Osteocyte (in vitro differentiated cells): ENCODE measurements around the gene STRN4. TPM values are rescaled to one million over a fixed set of nuclear protein-coding genes. Genes with fewer than 3 reads are reported as not detected.
"Not testable (repeated sequence)": the region's sequence is repeated elsewhere in the genome, so short reads cannot be mapped to it uniquely, and the experiment has no call there.

Experiments used
- DNase-seq: peaks from one replicate; pipeline ENCODE4 v3.0.0; 2021; ENCODE audit warnings: mixed read lengths; ENCODE audit not compliant: unreplicated experiment; ENCODE audit errors: extremely low spot score
- H3K27ac Mint-ChIP-seq: one replicate; pipeline ENCODE4 v1.8.0; 2021; ENCODE audit warnings: mild to moderate bottlenecking, mixed read lengths; ENCODE audit not compliant: unreplicated experiment
- H3K27me3 Mint-ChIP-seq: one replicate; pipeline ENCODE4 v1.8.0; 2021; ENCODE audit warnings: mixed read lengths; ENCODE audit not compliant: unreplicated experiment
- H3K36me3 Mint-ChIP-seq: one replicate; pipeline ENCODE4 v1.8.0; 2021; ENCODE audit warnings: mixed read lengths; ENCODE audit not compliant: unreplicated experiment
- H3K4me1 Mint-ChIP-seq: one replicate; pipeline ENCODE4 v1.8.0; 2021; ENCODE audit warnings: mixed read lengths; ENCODE audit not compliant: unreplicated experiment
- H3K4me3 Mint-ChIP-seq: one replicate; pipeline ENCODE4 v1.8.0; 2021; ENCODE audit warnings: mild to moderate bottlenecking, moderate library complexity, mixed read lengths; ENCODE audit not compliant: unreplicated experiment
- H3K9me3 Mint-ChIP-seq: one replicate; pipeline ENCODE4 v1.8.0; 2021; ENCODE audit warnings: mixed read lengths; ENCODE audit not compliant: unreplicated experiment
- CTCF ChIP-seq: fragments of 200-600 bp; sonication (generic); IDR thresholded peaks from 2 replicates; pipeline ENCODE4 v1.5.0; 2021; ENCODE audit warnings: antibody characterized with exemption, mild to moderate bottlenecking, moderate library complexity
- total RNA-seq: library from RNA; stranded (reverse); gene quantifications from 2 replicates; pipeline ENCODE4 v1.2.1, GENCODE V29; 2021

STRN4 gene
- total RNA-seq, 1 donor from 2014 or later: 93.5 TPM

GRCh38 chr19:46772170-46773017, 26.1 kb upstream of the STRN4 start:
- Mint-ChIP-seq H3K4me1 (peaks cover 8% of the 10 kb centered on the region), H3K9me3 (no peaks in the 10 kb centered on the region), H3K36me3 (peaks cover 25% of the 10 kb centered on the region), H3K27ac (peak overlapping the region; percentile 41), H3K27me3 (no peaks in the 10 kb centered on the region), H3K4me3 (no peak overlapping the region)
- TF ChIP-seq CTCF: no peak
- no peak for DNase-seq

GRCh38 chr19:46768746-46769145, 22.5 kb upstream of the STRN4 start:
- H3K36me3 Mint-ChIP-seq, H3K27me3 Mint-ChIP-seq, DNase-seq, H3K4me3 Mint-ChIP-seq, H3K4me1 Mint-ChIP-seq, H3K9me3 Mint-ChIP-seq: not testable (repeated sequence)
- peak overlapping the region; percentile 65 for H3K27ac Mint-ChIP-seq

GRCh38 chr19:46766569-46767317, 20.5 kb upstream of the STRN4 start:
- Mint-ChIP-seq H3K9me3 (no peaks in the 10 kb centered on the region), H3K27me3 (no peaks in the 10 kb centered on the region), H3K4me3 (no peak overlapping the region), H3K27ac (no peak overlapping the region), H3K36me3 (peaks cover 2% of the 10 kb centered on the region), H3K4me1 (peaks cover 8% of the 10 kb centered on the region)
- DNase-seq: no peak
- peak; percentile 64 for TF ChIP-seq CTCF

- Mint-ChIP-seq H3K9me3 (no peaks in the 10 kb centered on the region), H3K4me3 (no peak overlapping the region), H3K27me3 (no peaks in the 10 kb centered on the region), H3K4me1 (peaks cover 20% of the 10 kb centered on the region), H3K27ac (no peak overlapping the region), H3K36me3 (peaks cover 2% of the 10 kb centered on the region)
- TF ChIP-seq CTCF: no peak
- no peak for DNase-seq
These were observed 18.6 kb upstream of the STRN4 start for GRCh38 chr19:46764817-46765291.

GRCh38 chr19:46762245-46762890, 16.1 kb upstream of the STRN4 start:
- H3K36me3 Mint-ChIP-seq: peaks cover 4% of the 10 kb centered on the region
- TF ChIP-seq CTCF: no peak
- no peak for DNase-seq
- H3K9me3 Mint-ChIP-seq: no peaks in the 10 kb centered on the region
- no peak overlapping the region for H3K4me3 Mint-ChIP-seq
- no peaks in the 10 kb centered on the region for H3K27me3 Mint-ChIP-seq
- peaks cover 17% of the 10 kb centered on the region for H3K4me1 Mint-ChIP-seq
- no peak overlapping the region for H3K27ac Mint-ChIP-seq
